Cardiac fibroblast (primary cell): ENCODE measurements around the gene ERMN.

Source experiments
- DNase-seq, 2 donors: peaks; one replicate each; pipeline versions ENCODE4 v3.0.0 to v3.0.0-alpha.2; 2010; ENCODE audit warnings: low read depth in 2 of 2
- H3K4me3 ChIP-seq, 2 donors: replicated peaks in 1 of 2; 1 replicate in 1 of 2; 2 replicates in 1 of 2; pipeline ENCODE4 v1.5.1; 2011; ENCODE audit warnings: low read depth in 2 of 2, low read length in 2 of 2, mild to moderate bottlenecking in 2 of 2, moderate library complexity in 1 of 2
- CTCF ChIP-seq: IDR thresholded peaks from one replicate; pipeline ENCODE4 v1.5.1; 2011; ENCODE audit warnings: low read depth, mild to moderate bottlenecking, low read length, inconsistent platforms

Gene ERMN

DNA sequence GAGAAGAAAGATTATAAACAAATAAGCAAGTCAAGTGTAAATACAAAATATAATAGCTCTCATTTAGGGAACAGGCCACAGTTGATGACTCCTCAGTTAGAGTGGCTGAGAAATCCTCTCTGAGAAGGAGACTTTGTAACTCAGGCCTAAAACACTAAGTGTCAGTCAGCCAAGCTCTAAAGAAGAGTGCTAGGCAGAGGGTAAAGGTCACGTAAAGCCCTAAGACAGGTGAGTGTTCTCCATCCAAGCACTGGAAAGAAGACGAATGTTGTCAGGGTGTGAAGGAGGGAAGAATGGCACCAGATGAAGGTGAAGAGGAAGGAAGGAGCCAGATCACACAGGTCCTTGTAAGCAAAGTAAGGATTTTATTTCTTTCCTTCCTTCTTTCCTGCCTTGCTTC is 24.3 kb downstream of the ERMN start:
- TF ChIP-seq CTCF: no peak
- no peak for DNase-seq
- no peak overlapping the region for H3K4me3 ChIP-seq

DNA sequence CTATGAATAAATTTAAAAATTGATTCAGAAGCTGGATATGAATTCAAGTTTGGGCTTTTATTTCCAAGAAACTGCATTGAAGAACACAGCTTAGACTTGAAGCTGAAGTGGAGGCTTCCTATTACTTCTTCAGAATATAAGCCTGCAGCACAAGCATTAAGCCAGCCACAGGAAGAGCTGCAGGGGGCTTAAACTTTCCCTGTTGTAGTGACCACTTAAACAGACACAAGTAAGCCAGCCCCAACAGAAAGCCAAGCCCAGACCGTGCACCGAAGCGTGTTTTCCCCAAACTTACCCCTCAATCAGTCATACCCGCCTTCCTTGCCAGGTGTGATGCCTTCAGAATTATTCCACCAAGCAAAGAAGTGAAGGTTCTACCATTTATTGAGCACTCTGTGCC is 28.7 kb downstream of the ERMN start:
- no peak overlapping the region for H3K4me3 ChIP-seq
- TF ChIP-seq CTCF: no peak
- no peak for DNase-seq

DNA sequence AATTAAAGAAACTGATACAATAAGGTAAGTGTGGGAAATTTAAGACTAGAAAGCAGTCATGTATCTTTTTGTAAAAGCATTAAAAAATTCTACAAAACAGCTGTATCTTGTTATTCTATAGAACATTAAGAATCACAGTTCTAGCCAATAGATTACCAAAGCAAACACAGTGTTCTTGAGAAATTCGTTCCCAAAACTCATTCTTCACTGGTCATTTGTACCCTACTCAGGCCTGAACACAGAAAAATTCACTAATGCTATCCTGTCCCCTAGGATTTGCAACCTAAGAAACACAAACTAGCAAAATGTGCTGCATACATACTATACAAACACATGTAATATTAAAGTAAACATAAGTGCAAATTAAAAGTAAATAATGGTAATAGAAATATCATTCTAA is 29.1 kb downstream of the ERMN start:
- no peak for TF ChIP-seq CTCF
- H3K4me3 ChIP-seq: no peak overlapping the region
- no peak for DNase-seq

DNA sequence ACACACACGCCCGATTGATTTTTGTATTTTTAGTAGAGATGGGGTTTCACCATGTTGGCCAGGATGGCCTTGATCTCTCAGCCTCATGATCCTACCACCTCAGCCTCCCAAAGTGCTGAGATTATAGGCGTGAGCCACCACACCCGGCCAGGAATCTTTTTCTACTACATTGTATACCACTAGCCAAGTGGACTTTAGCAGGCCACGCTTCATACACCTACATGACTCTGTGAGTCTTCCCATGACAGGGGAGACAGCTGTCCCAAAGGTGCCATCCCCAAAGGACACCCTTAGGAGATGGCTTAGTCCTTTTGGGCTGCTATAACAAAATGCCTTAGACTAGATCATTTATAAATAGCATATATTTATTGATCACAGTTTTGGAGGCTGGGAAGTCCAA is 32.8 kb downstream of the ERMN start:
- no peak for TF ChIP-seq CTCF
- no peak overlapping the region for H3K4me3 ChIP-seq

GRCh38 chr2:157291018-157291417 is 34.6 kb downstream of the ERMN start:
- TF ChIP-seq CTCF: no peak
- no peak overlapping the region for H3K4me3 ChIP-seq
- DNase-seq: no peak

More for the DNA sequence above, 32.8 kb downstream of the ERMN start:
- no peak for DNase-seq

- DNase-seq: no peak
- no peak for TF ChIP-seq CTCF
Observed at GRCh38 chr2:157290525-157290924, 35.1 kb downstream of the ERMN start.

DNA sequence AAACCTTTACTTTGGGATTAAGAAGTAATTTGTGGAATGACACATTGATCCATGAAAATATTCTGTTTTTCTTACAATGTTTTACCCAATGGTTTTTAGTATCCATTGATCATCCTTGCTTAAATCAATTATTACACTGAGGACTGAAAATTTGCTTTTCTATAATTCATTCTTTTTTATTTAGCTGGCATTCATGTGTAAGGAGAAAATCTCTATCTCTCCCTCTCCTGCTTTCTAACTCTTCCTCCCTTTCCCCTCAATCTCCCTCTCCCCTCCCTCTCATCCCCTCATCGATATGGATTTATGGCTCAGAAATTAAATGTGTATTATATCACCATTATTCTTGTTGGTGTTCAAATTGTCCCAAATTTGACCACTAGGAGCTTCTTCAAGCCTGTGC is 38.5 kb downstream of the ERMN start:
- no peak overlapping the region for H3K4me3 ChIP-seq
- no peak for DNase-seq
- TF ChIP-seq CTCF: no peak

More at GRCh38 chr2:157290525-157290924, 35.1 kb downstream of the ERMN start:
- H3K4me3 ChIP-seq: no peak overlapping the region
